K562 (cell line): ENCODE data around the gene ZNF618. TPM values are rescaled to one million over a fixed set of nuclear protein-coding genes. Genes with fewer than 3 reads are reported as not detected.

Source experiments
- HSF4 ChIP-seq: fragments of 250-450 bp; sonication (Bioruptor Pico); IDR thresholded peaks from 2 replicates; pipeline ENCODE4 v2.1.2; 2022; ENCODE audit warnings: mild to moderate bottlenecking, moderate library complexity, borderline replicate concordance
- IFI16 ChIP-seq: fragments of 250-450 bp; sonication (Bioruptor Pico); IDR thresholded peaks from 2 replicates; pipeline ENCODE4 v2.1.2; 2022; ENCODE audit warnings: mild to moderate bottlenecking, inconsistent platforms
- IRF1 ChIP-seq: sonication (generic); formaldehyde crosslinking; IDR thresholded peaks from 2 replicates; pipeline ENCODE4 v1.8.0; 2022; ENCODE audit warnings: missing genetic modification reagents, mild to moderate bottlenecking, borderline replicate concordance
- RBM22 ChIP-seq: fragments of 200-400 bp; formaldehyde crosslinking; IDR thresholded peaks from 2 replicates; pipeline ENCODE4 v1.6.1; 2018; ENCODE audit warnings: low read length, low read depth; ENCODE audit not compliant: poor library complexity, severe bottlenecking
- RNF219 ChIP-seq: fragments of 250-450 bp; sonication (Bioruptor Pico); IDR thresholded peaks from 2 replicates; pipeline ENCODE4 v1.5.0; 2022; ENCODE audit warnings: mild to moderate bottlenecking
- SAFB2 ChIP-seq: fragments of 200-400 bp; formaldehyde crosslinking; IDR thresholded peaks from 2 replicates; pipeline ENCODE4 v1.6.1; 2018; ENCODE audit warnings: borderline replicate concordance, low read length, low read depth, moderate library complexity; ENCODE audit not compliant: severe bottlenecking
- SLC30A9 ChIP-seq: fragments of 250-450 bp; sonication (Bioruptor Pico); IDR thresholded peaks from 2 replicates; pipeline ENCODE4 v1.8.0; 2022; ENCODE audit warnings: mild to moderate bottlenecking, moderate library complexity
- ZEB2 ChIP-seq: fragments of 450-650 bp; IDR thresholded peaks from 2 replicates; pipeline ENCODE4 v1.6.1; 2016
- ZNF121 ChIP-seq: sonication (generic); formaldehyde crosslinking; conservative IDR thresholded peaks from 2 replicates; pipeline ENCODE4 v1.8.0; 2022; ENCODE audit warnings: missing genetic modification reagents
- ZNF197 ChIP-seq: fragments of 200-800 bp; sonication (Bioruptor generic); IDR thresholded peaks from 2 replicates; pipeline ENCODE4 v1.6.1; 2016; ENCODE audit warnings: low read depth, missing genetic modification characterization, missing compliant biosample characterization
- ZNF24 ChIP-seq: fragments of 450-650 bp; IDR thresholded peaks from 2 replicates; pipeline ENCODE4 v1.6.1; 2016
- ZNF609 ChIP-seq: sonication (generic); formaldehyde crosslinking; IDR thresholded peaks from 2 replicates; pipeline ENCODE4 v1.8.1; 2023; ENCODE audit warnings: missing genetic modification reagents, mild to moderate bottlenecking, borderline replicate concordance
- ZNF707 ChIP-seq: fragments of 250-450 bp; sonication (Bioruptor Pico); conservative IDR thresholded peaks from 2 replicates; pipeline ENCODE4 v1.8.0; 2022; ENCODE audit warnings: inconsistent platforms, mild to moderate bottlenecking, moderate library complexity
- polyA plus RNA-seq, 8 experiments: library from polyadenylated mRNA; depleted of rRNA in 4 of 8; stranded (reverse) in 5 of 8; unstranded in 3 of 8; fragments of >200 nt; fragmentation: Nextera tagmentation in 2 of 8; fragmentation: Illumina TruSeq in 1 of 8; extraction: Ambion mirVana in 2 of 8; extraction: Trizol in 1 of 8; gene quantifications; 2 replicates each; pipeline versions ENCODE4 v1.2.1 to v1.2.3, GENCODE V29; 2011 to 2014; ENCODE audit warnings: inconsistent platforms in 1 of 8, missing spikeins in 1 of 8
- total RNA-seq, 7 experiments: library from RNA; depleted of rRNA in 6 of 7; stranded (reverse); fragments of >200 nt in 6 of 7; fragmentation: Illumina TruSeq in 2 of 7; extraction: Trizol in 2 of 7; gene quantifications; 2 replicates each; pipeline versions ENCODE4 v1.2.1 to v1.2.3, GENCODE V29; 2011 to 2021; ENCODE audit warnings: low replicate concordance in 1 of 7

Gene ZNF618
- total and polyA plus RNA-seq, 9 of the 15 experiments (the other 6 are each of a cell fraction or from before 2014, with no cell fraction given), result 0.08 to 13.7 (median 3.4) TPM

GRCh38 chr9:114034661-114035062 is 158.6 kb downstream of the ZNF618 start (continued):
- TF ChIP-seq ZNF121 (CRISPR knock-in tag) (no peak), RNF219 (CRISPR knock-in tag) (no peak), ZNF24 (no peak), RBM22 (no peak), ZNF197 (CRISPR knock-in tag) (no peak), IRF1 (CRISPR knock-in tag) (no peak), ZEB2 (no peak), HSF4 (CRISPR knock-in tag) (no peak), SLC30A9 (no peak), ZNF707 (CRISPR knock-in tag) (no peak), IFI16 (no peak), ZNF609 (CRISPR knock-in tag) (no peak), SAFB2 (no peak)
